K562 (cell line): ENCODE results near the gene ERAP2. TPM values are rescaled to one million over a fixed set of nuclear protein-coding genes. Genes with fewer than 3 reads are reported as not detected.
A peak's percentile ranks its signal among the peaks of the same experiment; 100 is the strongest.

ENCODE experiments used
- FOS ChIP-seq: IDR thresholded peaks from 3 replicates; pipeline ENCODE4 v1.6.1; 2011; ENCODE audit not compliant: insufficient read length; ENCODE audit errors: extremely low read depth
- HNRNPL ChIP-seq: fragments of 200-400 bp; formaldehyde crosslinking; IDR thresholded peaks from 2 replicates; pipeline ENCODE4 v1.6.1; 2017; ENCODE audit warnings: low read depth, mild to moderate bottlenecking, low read length
- KDM5B ChIP-seq: fragments of 200-600 bp; sonication (generic); IDR thresholded peaks from 2 replicates; pipeline ENCODE4 v1.6.1; 2012; ENCODE audit warnings: low read depth, mild to moderate bottlenecking, moderate library complexity, low read length, control low read depth, inconsistent platforms; ENCODE audit not compliant: insufficient replicate concordance
- L3MBTL2 ChIP-seq: fragments of 450-650 bp; IDR thresholded peaks from 2 replicates; pipeline ENCODE4 v1.6.1; 2016; ENCODE audit warnings: mild to moderate bottlenecking, moderate library complexity
- SIN3B ChIP-seq: fragments of 450-650 bp; IDR thresholded peaks from 2 replicates; pipeline ENCODE4 v1.6.1; 2017; ENCODE audit warnings: low read depth, mild to moderate bottlenecking, moderate library complexity
- SUPT5H ChIP-seq: fragments of 450-650 bp; IDR thresholded peaks from 2 replicates; pipeline ENCODE4 v1.6.1; 2016
- TAF9B ChIP-seq: fragments of 450-650 bp; IDR thresholded peaks from 2 replicates; pipeline ENCODE4 v1.6.1; 2018; ENCODE audit warnings: mild to moderate bottlenecking; ENCODE audit not compliant: partially characterized antibody
- ZBED1 ChIP-seq: IDR thresholded peaks from 2 replicates; pipeline ENCODE4 v1.6.1; 2014
- ZC3H4 ChIP-seq: sonication (generic); formaldehyde crosslinking; IDR thresholded peaks from 2 replicates; pipeline ENCODE4 v1.9.0; 2021; ENCODE audit warnings: missing genetic modification reagents, borderline replicate concordance
- ZNF197 ChIP-seq: fragments of 200-800 bp; sonication (Bioruptor generic); IDR thresholded peaks from 2 replicates; pipeline ENCODE4 v1.6.1; 2016; ENCODE audit warnings: low read depth, missing genetic modification characterization, missing compliant biosample characterization
- polyA plus RNA-seq, 8 experiments: library from polyadenylated mRNA; depleted of rRNA in 4 of 8; stranded (reverse) in 5 of 8; unstranded in 3 of 8; fragments of >200 nt; fragmentation: Nextera tagmentation in 2 of 8; fragmentation: Illumina TruSeq in 1 of 8; extraction: Ambion mirVana in 2 of 8; extraction: Trizol in 1 of 8; gene quantifications; 2 replicates each; pipeline versions ENCODE4 v1.2.1 to v1.2.3, GENCODE V29; 2011 to 2014; ENCODE audit warnings: inconsistent platforms in 1 of 8, missing spikeins in 1 of 8
- total RNA-seq, 7 experiments: library from RNA; depleted of rRNA in 6 of 7; stranded (reverse); fragments of >200 nt in 6 of 7; fragmentation: Illumina TruSeq in 2 of 7; extraction: Trizol in 2 of 7; gene quantifications; 2 replicates each; pipeline versions ENCODE4 v1.2.1 to v1.2.3, GENCODE V29; 2011 to 2021; ENCODE audit warnings: low replicate concordance in 1 of 7
- TF ChIP-seq, protein P1 (sequence below): fragments of 450-650 bp; IDR thresholded peaks from 2 replicates; pipeline ENCODE4 v1.6.1; 2016; ENCODE audit warnings: low read depth
- TF ChIP-seq, protein P2 (sequence below): sonication (generic); formaldehyde crosslinking; IDR thresholded peaks from 2 replicates; pipeline ENCODE4 v1.8.1; 2023; ENCODE audit warnings: mild to moderate bottlenecking, missing genetic modification reagents, moderate library complexity
- TF ChIP-seq, protein P3 (sequence below): fragments of 250-450 bp; sonication (Bioruptor Pico); IDR thresholded peaks from 2 replicates; pipeline ENCODE4 v1.9.0; 2021; ENCODE audit warnings: mild to moderate bottlenecking, inconsistent platforms
- TF ChIP-seq, protein P4 (sequence below): IDR thresholded peaks from 2 replicates; pipeline ENCODE4 v1.6.1; 2014; ENCODE audit warnings: antibody characterized with exemption

Gene ERAP2
- total and polyA plus RNA-seq, 9 of the 15 experiments (the other 6 are each of a cell fraction or from before 2014, with no cell fraction given), result 0.93 to 4.0 (median 2.1) TPM

DNA sequence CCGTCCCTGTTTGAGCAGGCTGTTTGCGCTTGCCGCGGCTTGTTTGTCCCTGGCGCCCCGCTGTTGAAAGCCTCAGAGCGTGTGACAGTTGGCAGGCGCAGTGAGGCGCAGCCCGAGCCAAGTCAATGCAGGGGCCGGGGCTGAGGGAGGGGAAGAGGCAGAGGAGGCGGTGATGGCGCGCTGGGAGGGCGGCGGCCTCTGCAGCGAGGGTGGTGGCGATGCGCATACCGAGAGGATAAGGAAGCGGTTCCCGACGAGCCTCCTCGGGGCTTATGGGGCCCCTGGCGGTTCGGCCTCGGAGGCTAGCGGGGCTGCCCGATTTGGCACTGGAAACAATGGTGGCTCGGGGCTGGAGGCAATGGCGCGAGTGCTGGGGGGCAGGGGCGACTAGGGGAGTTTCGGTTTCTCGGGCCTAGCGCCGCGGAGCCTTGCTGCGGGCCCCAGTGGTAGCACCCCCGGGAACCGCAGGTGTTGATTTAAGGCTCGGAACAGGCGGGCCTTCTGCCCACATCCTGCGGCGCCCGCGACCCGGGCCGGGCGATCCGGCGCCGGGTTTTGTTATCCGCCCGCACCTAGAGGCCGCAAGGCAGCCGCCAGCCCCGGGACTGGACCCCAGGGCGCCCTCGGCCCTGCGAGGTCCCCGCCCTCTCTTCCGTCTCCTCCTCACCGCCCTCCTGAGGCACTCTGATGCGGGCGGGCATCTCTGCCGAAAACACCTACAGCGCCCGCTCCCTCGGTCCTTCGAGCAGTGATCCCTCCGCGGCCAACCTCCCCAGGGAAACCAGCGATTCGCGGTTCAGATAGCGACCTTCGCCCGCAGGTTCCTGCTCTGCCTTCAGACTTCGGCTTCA is 58.6 kb downstream of the ERAP2 start (continued):
- TF ChIP-seq, protein P1, sequence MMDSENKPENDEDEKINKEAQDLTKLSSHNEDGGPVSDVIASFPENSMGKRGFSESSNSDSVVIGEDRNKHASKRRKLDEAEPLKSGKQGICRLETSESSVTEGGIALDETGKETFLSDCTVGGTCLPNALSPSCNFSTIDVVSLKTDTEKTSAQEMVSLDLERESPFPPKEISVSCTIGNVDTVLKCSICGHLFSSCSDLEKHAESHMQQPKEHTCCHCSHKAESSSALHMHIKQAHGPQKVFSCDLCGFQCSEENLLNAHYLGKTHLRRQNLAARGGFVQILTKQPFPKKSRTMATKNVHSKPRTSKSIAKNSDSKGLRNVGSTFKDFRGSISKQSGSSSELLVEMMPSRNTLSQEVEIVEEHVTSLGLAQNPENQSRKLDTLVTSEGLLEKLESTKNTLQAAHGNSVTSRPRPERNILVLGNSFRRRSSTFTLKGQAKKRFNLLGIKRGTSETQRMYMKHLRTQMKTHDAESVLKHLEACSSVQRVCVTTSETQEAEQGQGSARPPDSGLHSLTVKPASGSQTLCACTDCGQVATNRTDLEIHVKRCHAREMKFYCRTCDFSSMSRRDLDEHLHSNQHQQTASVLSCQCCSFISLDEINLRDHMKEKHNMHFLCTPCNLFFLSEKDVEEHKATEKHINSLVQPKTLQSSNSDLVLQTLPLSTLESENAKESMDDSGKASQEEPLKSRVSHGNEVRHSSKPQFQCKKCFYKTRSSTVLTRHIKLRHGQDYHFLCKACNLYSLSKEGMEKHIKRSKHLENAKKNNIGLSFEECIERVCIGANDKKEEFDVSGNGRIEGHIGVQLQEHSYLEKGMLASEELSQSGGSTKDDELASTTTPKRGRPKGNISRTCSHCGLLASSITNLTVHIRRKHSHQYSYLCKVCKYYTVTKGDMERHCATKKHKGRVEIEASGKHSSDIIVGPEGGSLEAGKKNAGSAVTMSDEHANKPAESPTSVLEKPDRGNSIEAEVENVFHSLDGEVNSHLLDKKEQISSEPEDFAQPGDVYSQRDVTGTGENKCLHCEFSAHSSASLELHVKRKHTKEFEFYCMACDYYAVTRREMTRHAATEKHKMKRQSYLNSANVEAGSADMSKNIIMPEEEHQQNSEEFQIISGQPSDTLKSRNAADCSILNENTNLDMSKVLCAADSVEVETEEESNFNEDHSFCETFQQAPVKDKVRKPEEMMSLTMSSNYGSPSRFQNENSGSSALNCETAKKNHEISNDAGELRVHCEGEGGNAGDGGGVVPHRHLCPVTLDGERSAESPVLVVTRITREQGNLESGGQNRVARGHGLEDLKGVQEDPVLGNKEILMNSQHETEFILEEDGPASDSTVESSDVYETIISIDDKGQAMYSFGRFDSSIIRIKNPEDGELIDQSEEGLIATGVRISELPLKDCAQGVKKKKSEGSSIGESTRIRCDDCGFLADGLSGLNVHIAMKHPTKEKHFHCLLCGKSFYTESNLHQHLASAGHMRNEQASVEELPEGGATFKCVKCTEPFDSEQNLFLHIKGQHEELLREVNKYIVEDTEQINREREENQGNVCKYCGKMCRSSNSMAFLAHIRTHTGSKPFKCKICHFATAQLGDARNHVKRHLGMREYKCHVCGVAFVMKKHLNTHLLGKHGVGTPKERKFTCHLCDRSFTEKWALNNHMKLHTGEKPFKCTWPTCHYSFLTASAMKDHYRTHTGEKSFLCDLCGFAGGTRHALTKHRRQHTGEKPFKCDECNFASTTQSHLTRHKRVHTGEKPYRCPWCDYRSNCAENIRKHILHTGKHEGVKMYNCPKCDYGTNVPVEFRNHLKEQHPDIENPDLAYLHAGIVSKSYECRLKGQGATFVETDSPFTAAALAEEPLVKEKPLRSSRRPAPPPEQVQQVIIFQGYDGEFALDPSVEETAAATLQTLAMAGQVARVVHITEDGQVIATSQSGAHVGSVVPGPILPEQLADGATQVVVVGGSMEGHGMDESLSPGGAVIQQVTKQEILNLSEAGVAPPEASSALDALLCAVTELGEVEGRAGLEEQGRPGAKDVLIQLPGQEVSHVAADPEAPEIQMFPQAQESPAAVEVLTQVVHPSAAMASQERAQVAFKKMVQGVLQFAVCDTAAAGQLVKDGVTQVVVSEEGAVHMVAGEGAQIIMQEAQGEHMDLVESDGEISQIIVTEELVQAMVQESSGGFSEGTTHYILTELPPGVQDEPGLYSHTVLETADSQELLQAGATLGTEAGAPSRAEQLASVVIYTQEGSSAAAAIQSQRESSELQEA, result 0 out of 2 replicates have a peak, but pooled peaks have one; percentile 22
- TF ChIP-seq ZBED1 (0 out of 2 replicates have a peak, but pooled peaks have one; percentile 21), KDM5B (peak; percentile 84), TAF9B (peak; percentile 85), ZC3H4 (CRISPR knock-in tag) (peak; percentile 28; the same call in 1 of the 2 replicates), L3MBTL2 (peak; percentile 73), ZNF197 (CRISPR knock-in tag) (0 out of 2 replicates have a peak, but pooled peaks have one; percentile 31), FOS (no peak), SIN3B (0 out of 2 replicates have a peak, but pooled peaks have one; percentile 32), HNRNPL (peak; percentile 98), SUPT5H (peak; percentile 77)
- TF ChIP-seq, protein P2, sequence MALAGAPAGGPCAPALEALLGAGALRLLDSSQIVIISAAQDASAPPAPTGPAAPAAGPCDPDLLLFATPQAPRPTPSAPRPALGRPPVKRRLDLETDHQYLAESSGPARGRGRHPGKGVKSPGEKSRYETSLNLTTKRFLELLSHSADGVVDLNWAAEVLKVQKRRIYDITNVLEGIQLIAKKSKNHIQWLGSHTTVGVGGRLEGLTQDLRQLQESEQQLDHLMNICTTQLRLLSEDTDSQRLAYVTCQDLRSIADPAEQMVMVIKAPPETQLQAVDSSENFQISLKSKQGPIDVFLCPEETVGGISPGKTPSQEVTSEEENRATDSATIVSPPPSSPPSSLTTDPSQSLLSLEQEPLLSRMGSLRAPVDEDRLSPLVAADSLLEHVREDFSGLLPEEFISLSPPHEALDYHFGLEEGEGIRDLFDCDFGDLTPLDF, result no peak
- TF ChIP-seq, protein P3, sequence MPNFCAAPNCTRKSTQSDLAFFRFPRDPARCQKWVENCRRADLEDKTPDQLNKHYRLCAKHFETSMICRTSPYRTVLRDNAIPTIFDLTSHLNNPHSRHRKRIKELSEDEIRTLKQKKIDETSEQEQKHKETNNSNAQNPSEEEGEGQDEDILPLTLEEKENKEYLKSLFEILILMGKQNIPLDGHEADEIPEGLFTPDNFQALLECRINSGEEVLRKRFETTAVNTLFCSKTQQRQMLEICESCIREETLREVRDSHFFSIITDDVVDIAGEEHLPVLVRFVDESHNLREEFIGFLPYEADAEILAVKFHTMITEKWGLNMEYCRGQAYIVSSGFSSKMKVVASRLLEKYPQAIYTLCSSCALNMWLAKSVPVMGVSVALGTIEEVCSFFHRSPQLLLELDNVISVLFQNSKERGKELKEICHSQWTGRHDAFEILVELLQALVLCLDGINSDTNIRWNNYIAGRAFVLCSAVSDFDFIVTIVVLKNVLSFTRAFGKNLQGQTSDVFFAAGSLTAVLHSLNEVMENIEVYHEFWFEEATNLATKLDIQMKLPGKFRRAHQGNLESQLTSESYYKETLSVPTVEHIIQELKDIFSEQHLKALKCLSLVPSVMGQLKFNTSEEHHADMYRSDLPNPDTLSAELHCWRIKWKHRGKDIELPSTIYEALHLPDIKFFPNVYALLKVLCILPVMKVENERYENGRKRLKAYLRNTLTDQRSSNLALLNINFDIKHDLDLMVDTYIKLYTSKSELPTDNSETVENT (CRISPR knock-in tag), result peak; percentile 40; the same call in 1 of the 2 replicates
- TF ChIP-seq, protein P4, sequence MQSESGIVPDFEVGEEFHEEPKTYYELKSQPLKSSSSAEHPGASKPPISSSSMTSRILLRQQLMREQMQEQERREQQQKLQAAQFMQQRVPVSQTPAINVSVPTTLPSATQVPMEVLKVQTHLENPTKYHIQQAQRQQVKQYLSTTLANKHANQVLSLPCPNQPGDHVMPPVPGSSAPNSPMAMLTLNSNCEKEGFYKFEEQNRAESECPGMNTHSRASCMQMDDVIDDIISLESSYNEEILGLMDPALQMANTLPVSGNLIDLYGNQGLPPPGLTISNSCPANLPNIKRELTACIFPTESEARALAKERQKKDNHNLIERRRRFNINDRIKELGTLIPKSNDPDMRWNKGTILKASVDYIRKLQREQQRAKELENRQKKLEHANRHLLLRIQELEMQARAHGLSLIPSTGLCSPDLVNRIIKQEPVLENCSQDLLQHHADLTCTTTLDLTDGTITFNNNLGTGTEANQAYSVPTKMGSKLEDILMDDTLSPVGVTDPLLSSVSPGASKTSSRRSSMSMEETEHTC, result no peak; the same call in 1 of the 2 replicates
